SK-N-SH treated with all-trans-retinoic acid at 6 μM for 48 hours (cell line): Measurements from ENCODE around the gene GREB1.

Source experiments
- ARNTL ChIP-seq: fragments of 450-650 bp; formaldehyde crosslinking; IDR thresholded peaks from 2 replicates; pipeline ENCODE4 v1.5.0; 2020; ENCODE audit warnings: low read depth, mild to moderate bottlenecking, moderate library complexity, borderline replicate concordance
- BACH2 ChIP-seq: fragments of 250-450 bp; sonication (Bioruptor Pico); IDR thresholded peaks from 2 replicates; pipeline ENCODE4 v1.9.0; 2021; ENCODE audit warnings: mild to moderate bottlenecking, borderline replicate concordance
- ESRRG ChIP-seq: fragments of 250-450 bp; sonication (Bioruptor Pico); IDR thresholded peaks from 2 replicates; pipeline ENCODE4 v1.6.1; 2021; ENCODE audit warnings: mild to moderate bottlenecking
- GLIS3 ChIP-seq: fragments of 250-450 bp; sonication (Bioruptor Pico); IDR thresholded peaks from 2 replicates; pipeline ENCODE4 v1.5.0; 2020; ENCODE audit warnings: mild to moderate bottlenecking, moderate library complexity
- OSR1 ChIP-seq: fragments of 250-450 bp; sonication (Bioruptor Pico); IDR thresholded peaks from 2 replicates; pipeline ENCODE4 v1.8.0; 2022; ENCODE audit warnings: moderate library complexity, mild to moderate bottlenecking, inconsistent platforms
- PPARA ChIP-seq: fragments of 250-450 bp; sonication (Bioruptor Pico); IDR thresholded peaks from 2 replicates; pipeline ENCODE4 v1.5.0; 2020; ENCODE audit warnings: mild to moderate bottlenecking, borderline replicate concordance
- TOX ChIP-seq: fragments of 250-450 bp; sonication (Bioruptor Pico); IDR thresholded peaks from 2 replicates; pipeline ENCODE4 v1.8.0; 2021; ENCODE audit warnings: mild to moderate bottlenecking, moderate library complexity, borderline replicate concordance
- ZFP3 ChIP-seq: fragments of 250-450 bp; sonication (Bioruptor Pico); IDR thresholded peaks from 2 replicates; pipeline ENCODE4 v1.5.0; 2020; ENCODE audit warnings: mild to moderate bottlenecking, moderate library complexity
- ZFP30 ChIP-seq: fragments of 450-650 bp; formaldehyde crosslinking; IDR thresholded peaks from 2 replicates; pipeline ENCODE4 v1.5.0; 2022; ENCODE audit warnings: mild to moderate bottlenecking, moderate library complexity
- ZNF8 ChIP-seq: fragments of 450-650 bp; formaldehyde crosslinking; IDR thresholded peaks from 2 replicates; pipeline ENCODE4 v1.5.0; 2020; ENCODE audit warnings: mild to moderate bottlenecking, moderate library complexity
- TF ChIP-seq, protein P1 (sequence below): fragments of 250-450 bp; sonication (Bioruptor Pico); IDR thresholded peaks from 2 replicates; pipeline ENCODE4 v1.5.1; 2020; ENCODE audit warnings: low read depth, mild to moderate bottlenecking, moderate library complexity
- TF ChIP-seq, protein P2 (sequence below): fragments of 250-450 bp; sonication (Bioruptor Pico); IDR thresholded peaks from 2 replicates; pipeline ENCODE4 v1.8.0; 2020; ENCODE audit warnings: mild to moderate bottlenecking, moderate library complexity, borderline replicate concordance
- TF ChIP-seq, protein P3 (sequence below): fragments of 250-450 bp; sonication (Bioruptor Pico); IDR thresholded peaks from 2 replicates; pipeline ENCODE4 v1.5.1; 2021; ENCODE audit warnings: mild to moderate bottlenecking, moderate library complexity

DNA sequence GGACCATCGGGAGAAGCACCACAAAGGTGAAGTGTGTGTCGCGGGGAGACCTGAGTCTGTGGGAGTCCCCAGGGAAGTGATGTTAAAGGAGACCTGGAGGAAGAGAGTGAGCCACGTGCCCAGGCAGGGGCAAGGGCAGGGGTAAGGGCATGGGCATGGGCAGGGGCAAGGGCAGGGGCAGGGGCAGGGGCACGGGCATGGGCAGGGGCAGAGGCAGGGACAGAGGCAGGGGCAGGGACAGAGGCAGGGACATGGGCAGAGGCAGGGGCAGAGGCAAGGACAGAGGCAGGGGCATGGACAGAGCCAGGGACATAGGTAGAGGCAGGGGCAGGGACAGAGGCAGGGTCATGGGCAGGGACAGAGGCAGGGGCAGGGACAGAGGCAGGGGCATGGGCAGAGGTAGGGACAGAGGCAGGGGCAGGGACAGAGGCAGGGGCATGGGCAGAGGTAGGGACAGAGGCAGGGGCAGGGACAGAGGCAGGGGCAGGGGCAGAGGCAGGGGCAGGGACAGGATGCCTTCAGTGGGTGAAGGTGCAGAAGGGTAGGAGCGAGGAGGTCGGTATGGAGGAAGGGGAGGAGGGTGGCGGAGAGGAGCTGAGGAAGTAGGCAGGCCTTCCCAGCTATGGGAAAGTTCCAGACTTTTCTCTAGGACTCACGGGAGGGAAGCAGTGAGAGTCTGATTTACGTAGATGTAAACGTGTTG, 102.9 kb downstream of the GREB1 start:
- TF ChIP-seq, protein P1, sequence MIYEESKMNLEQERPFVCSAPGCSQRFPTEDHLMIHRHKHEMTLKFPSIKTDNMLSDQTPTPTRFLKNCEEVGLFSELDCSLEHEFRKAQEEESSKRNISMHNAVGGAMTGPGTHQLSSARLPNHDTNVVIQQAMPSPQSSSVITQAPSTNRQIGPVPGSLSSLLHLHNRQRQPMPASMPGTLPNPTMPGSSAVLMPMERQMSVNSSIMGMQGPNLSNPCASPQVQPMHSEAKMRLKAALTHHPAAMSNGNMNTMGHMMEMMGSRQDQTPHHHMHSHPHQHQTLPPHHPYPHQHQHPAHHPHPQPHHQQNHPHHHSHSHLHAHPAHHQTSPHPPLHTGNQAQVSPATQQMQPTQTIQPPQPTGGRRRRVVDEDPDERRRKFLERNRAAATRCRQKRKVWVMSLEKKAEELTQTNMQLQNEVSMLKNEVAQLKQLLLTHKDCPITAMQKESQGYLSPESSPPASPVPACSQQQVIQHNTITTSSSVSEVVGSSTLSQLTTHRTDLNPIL (CRISPR knock-in tag), result no peak
- TF ChIP-seq ZFP3 (CRISPR knock-in tag) (no peak), TOX (CRISPR knock-in tag) (no peak), ESRRG (CRISPR knock-in tag) (no peak), PPARA (CRISPR knock-in tag) (no peak), ARNTL (CRISPR knock-in tag) (no peak), BACH2 (CRISPR knock-in tag) (no peak), ZNF8 (no peak), ZFP30 (CRISPR knock-in tag) (no peak), OSR1 (no peak), GLIS3 (CRISPR knock-in tag) (no peak)
- TF ChIP-seq, protein P2, sequence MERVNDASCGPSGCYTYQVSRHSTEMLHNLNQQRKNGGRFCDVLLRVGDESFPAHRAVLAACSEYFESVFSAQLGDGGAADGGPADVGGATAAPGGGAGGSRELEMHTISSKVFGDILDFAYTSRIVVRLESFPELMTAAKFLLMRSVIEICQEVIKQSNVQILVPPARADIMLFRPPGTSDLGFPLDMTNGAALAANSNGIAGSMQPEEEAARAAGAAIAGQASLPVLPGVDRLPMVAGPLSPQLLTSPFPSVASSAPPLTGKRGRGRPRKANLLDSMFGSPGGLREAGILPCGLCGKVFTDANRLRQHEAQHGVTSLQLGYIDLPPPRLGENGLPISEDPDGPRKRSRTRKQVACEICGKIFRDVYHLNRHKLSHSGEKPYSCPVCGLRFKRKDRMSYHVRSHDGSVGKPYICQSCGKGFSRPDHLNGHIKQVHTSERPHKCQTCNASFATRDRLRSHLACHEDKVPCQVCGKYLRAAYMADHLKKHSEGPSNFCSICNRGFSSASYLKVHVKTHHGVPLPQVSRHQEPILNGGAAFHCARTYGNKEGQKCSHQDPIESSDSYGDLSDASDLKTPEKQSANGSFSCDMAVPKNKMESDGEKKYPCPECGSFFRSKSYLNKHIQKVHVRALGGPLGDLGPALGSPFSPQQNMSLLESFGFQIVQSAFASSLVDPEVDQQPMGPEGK (CRISPR knock-in tag), result no peak
- TF ChIP-seq, protein P3, sequence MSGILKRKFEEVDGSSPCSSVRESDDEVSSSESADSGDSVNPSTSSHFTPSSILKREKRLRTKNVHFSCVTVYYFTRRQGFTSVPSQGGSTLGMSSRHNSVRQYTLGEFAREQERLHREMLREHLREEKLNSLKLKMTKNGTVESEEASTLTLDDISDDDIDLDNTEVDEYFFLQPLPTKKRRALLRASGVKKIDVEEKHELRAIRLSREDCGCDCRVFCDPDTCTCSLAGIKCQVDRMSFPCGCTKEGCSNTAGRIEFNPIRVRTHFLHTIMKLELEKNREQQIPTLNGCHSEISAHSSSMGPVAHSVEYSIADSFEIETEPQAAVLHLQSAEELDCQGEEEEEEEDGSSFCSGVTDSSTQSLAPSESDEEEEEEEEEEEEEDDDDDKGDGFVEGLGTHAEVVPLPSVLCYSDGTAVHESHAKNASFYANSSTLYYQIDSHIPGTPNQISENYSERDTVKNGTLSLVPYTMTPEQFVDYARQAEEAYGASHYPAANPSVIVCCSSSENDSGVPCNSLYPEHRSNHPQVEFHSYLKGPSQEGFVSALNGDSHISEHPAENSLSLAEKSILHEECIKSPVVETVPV (CRISPR knock-in tag), result no peak
